Left ventricle myocardium inferior (tissue), 1 donor: ENCODE measurements around the gene SPTLC3. TPM values are rescaled to one million over a fixed set of nuclear protein-coding genes. Genes with fewer than 3 reads are reported as not detected.

ENCODE experiments used
- DNase-seq: peaks from one replicate; pipeline ENCODE4 v3.0.0-alpha.2; 2020
- H3K27ac ChIP-seq: fragments of 200-600 bp; replicated peaks from 2 replicates; pipeline ENCODE4 v1.8.0; 2021
- H3K27me3 ChIP-seq: fragments of 200-600 bp; 2 replicates; pipeline ENCODE4 v1.8.0; 2021; ENCODE audit warnings: low read depth
- H3K36me3 ChIP-seq: fragments of 200-600 bp; 2 replicates; pipeline ENCODE4 v1.8.0; 2021
- H3K4me1 ChIP-seq: fragments of 200-600 bp; 2 replicates; pipeline ENCODE4 v1.8.0; 2021
- H3K4me3 ChIP-seq: fragments of 200-600 bp; 2 replicates; pipeline ENCODE4 v1.8.0; 2021; ENCODE audit warnings: mild to moderate bottlenecking, moderate library complexity
- H3K9me3 ChIP-seq: fragments of 200-600 bp; replicated peaks from 2 replicates; pipeline ENCODE4 v1.8.0; 2021
- CTCF ChIP-seq: fragments of 200-600 bp; IDR thresholded peaks from 2 replicates; pipeline ENCODE4 v1.8.0; 2021; ENCODE audit warnings: antibody characterized with exemption, mild to moderate bottlenecking, borderline replicate concordance
- intact Hi-C: fragments of 100-400 bp; cut with micrococcal nuclease; formaldehyde crosslinking; loops from one replicate; pipeline ENCODE4 v1.11.0; 2022
- total RNA-seq: library from RNA; stranded (reverse); fragmentation: NEBNext Ultra II Directional; extraction: Animal tissue kit (Norgen Biotek cat#: 25700); gene quantifications from one replicate; pipeline ENCODE4 v1.2.1, GENCODE V29; 2021
- donor health status: DM: no; HTN: yes; CAD: no; lungs with severe emphysema.

The SPTLC3 gene
- total RNA-seq, 1 donor from 2014 or later, result 9.0 TPM

GRCh38 chr20:13028001-13028400 is 19.2 kb downstream of the SPTLC3 start:
- TF ChIP-seq CTCF, result no peak
- H3K36me3 ChIP-seq, result no peaks in the 10 kb centered on the region
- no peak overlapping the region for H3K27ac ChIP-seq
- no peaks in the 10 kb centered on the region for H3K27me3 ChIP-seq
- no peak for DNase-seq
- peaks cover 16% of the 10 kb centered on the region for H3K4me1 ChIP-seq
- intact Hi-C loops, result no loop called here
- no peak overlapping the region for H3K4me3 ChIP-seq
- H3K9me3 ChIP-seq, result no peaks in the 10 kb centered on the region

- DNase-seq, result no peak
- no peak overlapping the region for H3K27ac ChIP-seq
- no peaks in the 10 kb centered on the region for H3K36me3 ChIP-seq
- H3K4me1 ChIP-seq, result peaks cover 16% of the 10 kb centered on the region
- H3K4me3 ChIP-seq, result no peak overlapping the region
- H3K27me3 ChIP-seq, result no peaks in the 10 kb centered on the region
- intact Hi-C loops, result no loop called here
- no peaks in the 10 kb centered on the region for H3K9me3 ChIP-seq
- TF ChIP-seq CTCF, result no peak
These were observed 19.9 kb downstream of the SPTLC3 start for GRCh38 chr20:13028673-13029072.

- DNase-seq, result no peak
- Histone ChIP-seq H3K36me3 (no peaks in the 10 kb centered on the region), H3K9me3 (no peaks in the 10 kb centered on the region), H3K27me3 (no peaks in the 10 kb centered on the region), H3K4me1 (peaks cover 16% of the 10 kb centered on the region), H3K27ac (no peak overlapping the region), H3K4me3 (no peak overlapping the region)
- intact Hi-C loops, result no loop called here
- no peak for TF ChIP-seq CTCF
These were observed 21.1 kb downstream of the SPTLC3 start for GRCh38 chr20:13029687-13030375.

GRCh38 chr20:13031751-13032150 is 23.0 kb downstream of the SPTLC3 start:
- Histone ChIP-seq H3K27me3 (no peaks in the 10 kb centered on the region), H3K4me3 (no peak overlapping the region), H3K36me3 (no peaks in the 10 kb centered on the region), H3K4me1 (peaks cover 16% of the 10 kb centered on the region), H3K27ac (no peak overlapping the region), H3K9me3 (no peaks in the 10 kb centered on the region)
- intact Hi-C loops, result no loop called here
- TF ChIP-seq CTCF, result no peak
- DNase-seq, result no peak

GRCh38 chr20:13034115-13034514 is 25.3 kb downstream of the SPTLC3 start:
- TF ChIP-seq CTCF, result no peak
- no peak for DNase-seq
- H3K4me3 ChIP-seq, result no peak overlapping the region
- H3K27me3 ChIP-seq, result no peaks in the 10 kb centered on the region
- H3K36me3 ChIP-seq, result no peaks in the 10 kb centered on the region
- H3K9me3 ChIP-seq, result no peaks in the 10 kb centered on the region
- intact Hi-C loops, result no loop called here
- no peak overlapping the region for H3K27ac ChIP-seq
- peaks cover 9% of the 10 kb centered on the region for H3K4me1 ChIP-seq
